ENCODE results near the gene TSHR.
"Not testable (repeated sequence)": the region's sequence is repeated elsewhere in the genome, so short reads cannot be mapped to it uniquely, and the experiment has no call there.

The TSHR gene

GRCh38 chr14:80955416-80955941, at the start of gene TSHR:
TSS of gene TSHR (plus strand) at chr14:80955621. CDS start at chr14:80955681, 60 bp downstream.
- no peak for TF ChIP-seq GATA1 (IDR thresholded peaks at IDR 0.05; ENCODE audit: low read depth, low read length)
- TF ChIP-seq POLR2A (IDR thresholded peaks at IDR 0.05; ENCODE audit: low read length): no peak
- peak in 1 of 2 experiments; percentile 26 for DNase-seq

- no peak for DNase-seq
- TF ChIP-seq GATA1 (IDR thresholded peaks at IDR 0.05; ENCODE audit: low read depth, low read length) (no peak), POLR2A (IDR thresholded peaks at IDR 0.05; ENCODE audit: low read length) (no peak)
Measured at GRCh38 chr14:80906336-80906735, 49.1 kb upstream of the TSHR start.

GRCh38 chr14:80906946-80907345, 48.5 kb upstream of the TSHR start:
- no peak for DNase-seq
- TF ChIP-seq POLR2A (IDR thresholded peaks at IDR 0.05; ENCODE audit: low read length): no peak
- no peak for TF ChIP-seq GATA1 (IDR thresholded peaks at IDR 0.05; ENCODE audit: low read depth, low read length)

GRCh38 chr14:80912013-80912412, 43.4 kb upstream of the TSHR start:
- DNase-seq: not testable (repeated sequence)

GRCh38 chr14:80919622-80920021, 35.8 kb upstream of the TSHR start:
- no peak for DNase-seq
- TF ChIP-seq GATA1 (IDR thresholded peaks at IDR 0.05; ENCODE audit: low read depth, low read length) (no peak), POLR2A (IDR thresholded peaks at IDR 0.05; ENCODE audit: low read length) (no peak)

- no peak for TF ChIP-seq GATA1 (IDR thresholded peaks at IDR 0.05; ENCODE audit: low read depth, low read length)
- TF ChIP-seq POLR2A (IDR thresholded peaks at IDR 0.05; ENCODE audit: low read length): no peak
- DNase-seq: no peak
Measured at GRCh38 chr14:80923368-80923767, 32.1 kb upstream of the TSHR start.

- DNase-seq: no peak
- no peak for TF ChIP-seq GATA1 (IDR thresholded peaks at IDR 0.05; ENCODE audit: low read depth, low read length)
- TF ChIP-seq POLR2A (IDR thresholded peaks at IDR 0.05; ENCODE audit: low read length): no peak
Measured at GRCh38 chr14:80924365-80925103, 30.9 kb upstream of the TSHR start.

- no peak for DNase-seq
- no peak for TF ChIP-seq POLR2A (IDR thresholded peaks at IDR 0.05; ENCODE audit: low read length)
Measured at GRCh38 chr14:80926397-80927082, 28.9 kb upstream of the TSHR start.

GRCh38 chr14:80927083-80927989, 28.1 kb upstream of the TSHR start:
- DNase-seq: peak in 1 of 2 experiments; percentile 3
- TF ChIP-seq POLR2A (IDR thresholded peaks at IDR 0.05; ENCODE audit: low read length) (no peak), GATA1 (IDR thresholded peaks at IDR 0.05; ENCODE audit: low read depth, low read length) (no peak)

- peak; percentile 58 to 82 for DNase-seq
- no peak for TF ChIP-seq POLR2A (IDR thresholded peaks at IDR 0.05; ENCODE audit: low read length)
- TF ChIP-seq GATA1 (IDR thresholded peaks at IDR 0.05; ENCODE audit: low read depth, low read length): no peak
Measured at GRCh38 chr14:80930095-80930494, 25.3 kb upstream of the TSHR start.

- TF ChIP-seq POLR2A (IDR thresholded peaks at IDR 0.05; ENCODE audit: low read length) (no peak), GATA1 (IDR thresholded peaks at IDR 0.05; ENCODE audit: low read depth, low read length) (no peak)
- peak; percentile 73 to 80 for DNase-seq
Measured at GRCh38 chr14:80930836-80931389, 24.5 kb upstream of the TSHR start.

- peak in 1 of 2 experiments; percentile 4 for DNase-seq
- TF ChIP-seq GATA1 (IDR thresholded peaks at IDR 0.05; ENCODE audit: low read depth, low read length) (no peak), POLR2A (IDR thresholded peaks at IDR 0.05; ENCODE audit: low read length) (no peak)
Measured at GRCh38 chr14:80933282-80933681, 22.1 kb upstream of the TSHR start.

GRCh38 chr14:80933686-80934085, 21.7 kb upstream of the TSHR start:
- no peak for DNase-seq
- TF ChIP-seq GATA1 (IDR thresholded peaks at IDR 0.05; ENCODE audit: low read depth, low read length) (no peak), POLR2A (IDR thresholded peaks at IDR 0.05; ENCODE audit: low read length) (no peak)

GRCh38 chr14:80940146-80940545, 15.3 kb upstream of the TSHR start:
- DNase-seq: peak; percentile 50 to 53
- TF ChIP-seq GATA1 (IDR thresholded peaks at IDR 0.05; ENCODE audit: low read depth, low read length): no peak
- TF ChIP-seq POLR2A (IDR thresholded peaks at IDR 0.05; ENCODE audit: low read length): no peak
